Endothelial cell of umbilical vein (primary cell): ENCODE measurements around the gene KIAA1549. TPM values are rescaled to one million over a fixed set of nuclear protein-coding genes. Genes with fewer than 3 reads are reported as not detected.

ENCODE experiments used
- BruUV-seq: library from RNA; stranded (reverse); fragments of 400-500 nt; replicated peaks from 2 replicates; lab custom pipeline; 2021; lab: Mats Ljungman, UMichigan
- CTCF ChIA-PET: fragments of 300-600, 350-600 bp; sonication (Branson Sonifier 250); formaldehyde crosslinking; loops from one replicate; lab custom pipeline; 2021; ENCODE audit warnings: antibody characterized with exemption, inconsistent platforms; lab: Charles Lee
- POLR2A ChIA-PET: fragments of 300-600, 350-600 bp; sonication (Branson Sonifier 250); formaldehyde crosslinking; loops from one replicate; lab custom pipeline; 2021; ENCODE audit warnings: antibody characterized with exemption, inconsistent platforms; lab: Charles Lee
- DNase-seq: peaks from one replicate; pipeline ENCODE4 v3.0.0-alpha.2; 2011; ENCODE audit warnings: low read depth, low spot score
- FAIRE-seq: peaks from 2 replicates; lab custom pipeline; 2011; peaks lifted over from hg19 to GRCh38; lab: Jason Lieb, UNC
- H2AFZ ChIP-seq: 2 replicates; pipeline ENCODE4 v1.6.0; 2012; ENCODE audit warnings: low read depth, low read length, control low read depth, inconsistent platforms
- H3K27ac ChIP-seq: 2 replicates; pipeline ENCODE4 v1.5.1; 2011; ENCODE audit warnings: low read depth, mild to moderate bottlenecking, control low read depth, low read length, moderate library complexity; ENCODE audit not compliant: insufficient read depth
- H3K27me3 ChIP-seq, 2 experiments: 2 replicates each; pipeline versions ENCODE4 v1.6.0 to v1.6.1; 2011; ENCODE audit warnings: low read length in 2 of 2, mixed read lengths in 1 of 2; ENCODE audit not compliant: control insufficient read depth in 2 of 2, insufficient read depth in 2 of 2
- H3K36me3 ChIP-seq, 2 experiments: 2 replicates in 1 of 2; 3 replicates in 1 of 2; pipeline ENCODE4 v1.5.1; 2011; ENCODE audit warnings: low read length in 2 of 2, mild to moderate bottlenecking in 1 of 2, moderate library complexity in 1 of 2; ENCODE audit not compliant: control insufficient read depth in 2 of 2, insufficient read depth in 2 of 2; ENCODE audit errors: extremely low read depth in 1 of 2
- H3K4me1 ChIP-seq: 3 replicates; pipeline ENCODE4 v1.5.1; 2011; ENCODE audit warnings: mild to moderate bottlenecking, low read length; ENCODE audit not compliant: control insufficient read depth, insufficient read depth; ENCODE audit errors: extremely low read depth
- H3K4me2 ChIP-seq: 2 replicates; pipeline ENCODE4 v1.6.1; 2011; ENCODE audit warnings: low read length, control low read depth, mixed read lengths; ENCODE audit not compliant: insufficient read depth
- H3K4me3 ChIP-seq, 3 experiments: fragments of 200-600 bp in 1 of 3; sonication (generic), shearing (Covaris generic) in 1 of 3; replicated peaks in 1 of 3; 2 replicates each; pipeline ENCODE4 v1.5.1; 2011 to 2016; ENCODE audit warnings: control low read depth in 3 of 3, low read length in 3 of 3, mild to moderate bottlenecking in 2 of 3, inconsistent platforms in 1 of 3, low read depth in 1 of 3, moderate library complexity in 1 of 3; ENCODE audit not compliant: insufficient read depth in 1 of 3
- H3K79me2 ChIP-seq: 2 replicates; pipeline ENCODE4 v1.6.0; 2012; ENCODE audit warnings: low read length, inconsistent platforms; ENCODE audit not compliant: control insufficient read depth, insufficient read depth
- H3K9ac ChIP-seq: replicated peaks from 2 replicates; pipeline ENCODE3; 2011; ENCODE audit warnings: low read length, control low read depth; ENCODE audit not compliant: insufficient read depth; ENCODE audit errors: extremely low read depth
- H3K9me1 ChIP-seq: replicated peaks from 3 replicates; pipeline ENCODE4 v1.6.0; 2011; ENCODE audit warnings: mild to moderate bottlenecking, low read length; ENCODE audit not compliant: control insufficient read depth, insufficient read depth; ENCODE audit errors: extremely low read depth
- H3K9me3 ChIP-seq: replicated peaks from 2 replicates; pipeline ENCODE4 v1.5.1; 2012; ENCODE audit warnings: low read length, inconsistent platforms; ENCODE audit not compliant: control insufficient read depth, insufficient read depth
- H4K20me1 ChIP-seq: replicated peaks from 2 replicates; pipeline ENCODE3; 2011; ENCODE audit warnings: mild to moderate bottlenecking, low read length; ENCODE audit not compliant: control insufficient read depth, insufficient read depth; ENCODE audit errors: extremely low read depth
- EZH2 ChIP-seq: IDR thresholded peaks from 2 replicates; pipeline ENCODE4 v1.6.1; 2012; ENCODE audit warnings: borderline replicate concordance, low read depth, mild to moderate bottlenecking, moderate library complexity, low read length, inconsistent platforms; ENCODE audit not compliant: severe bottlenecking
- FOS ChIP-seq: IDR thresholded peaks from 2 replicates; pipeline ENCODE4 v1.6.1; 2011; ENCODE audit warnings: mild to moderate bottlenecking, low read length, moderate library complexity, borderline replicate concordance; ENCODE audit not compliant: insufficient read depth
- GATA2 ChIP-seq: IDR thresholded peaks from 2 replicates; pipeline ENCODE4 v1.7.0; 2011; ENCODE audit warnings: low read depth, mild to moderate bottlenecking, moderate library complexity, mixed read lengths, low read length; ENCODE audit not compliant: insufficient read length, insufficient read depth
- JUN ChIP-seq: IDR thresholded peaks from 2 replicates; pipeline ENCODE4 v1.6.1; 2011; ENCODE audit warnings: borderline replicate concordance, low read depth; ENCODE audit not compliant: insufficient read length, insufficient read depth
- MAX ChIP-seq: IDR thresholded peaks from 2 replicates; pipeline ENCODE4 v1.6.1; 2011; ENCODE audit not compliant: insufficient read depth, insufficient read length
- MYC ChIP-seq: IDR thresholded peaks from one replicate; pipeline ENCODE4 v1.6.1; 2011; ENCODE audit warnings: mild to moderate bottlenecking, low read depth, low read length
- POLR2A ChIP-seq: IDR thresholded peaks from 2 replicates; pipeline ENCODE4 v1.6.1; 2012; ENCODE audit warnings: low read depth, mild to moderate bottlenecking, control low read depth, low read length
- POLR2AphosphoS5 ChIP-seq: IDR thresholded peaks from 2 replicates; pipeline ENCODE4 v1.6.1; 2012; ENCODE audit warnings: low read depth, mild to moderate bottlenecking, control low read depth, low read length, moderate library complexity; ENCODE audit not compliant: insufficient read depth
- dilution Hi-C: fragments of 300-500 bp; cut with MboI; formaldehyde crosslinking; loops from one replicate; pipeline ENCODE4 v1.15.0; 2019; ENCODE audit warnings: low sequenced_read_pairs; ENCODE audit not compliant: extremely low pct_ligation_motif_present
- intact Hi-C: fragments of 100-400 bp; cut with micrococcal nuclease; formaldehyde crosslinking; loops from one replicate; pipeline ENCODE4 v1.10.0; 2022
- polyA plus RNA-seq, 4 experiments: library from polyadenylated mRNA; depleted of rRNA in 3 of 4; stranded (reverse) in 3 of 4; unstranded in 1 of 4; fragments of >200 nt; gene quantifications; 2 replicates each; pipeline versions ENCODE4 v1.2.1 to v1.2.3, GENCODE V29; 2011 to 2012; ENCODE audit warnings: missing spikeins in 1 of 4
- total RNA-seq: library from RNA; stranded (reverse); gene quantifications from 2 replicates; pipeline ENCODE4 v1.2.3, GENCODE V29; 2021
- TF ChIP-seq, protein P1 (sequence below), 2 donors: IDR thresholded peaks; 1 replicate in 1 of 2; 2 replicates in 1 of 2; pipeline ENCODE4 v1.5.1; 2011; ENCODE audit warnings: low read length in 2 of 2, mild to moderate bottlenecking in 2 of 2, moderate library complexity in 2 of 2, control low read depth in 1 of 2, inconsistent platforms in 1 of 2, low read depth in 1 of 2; ENCODE audit not compliant: insufficient read depth in 1 of 2; ENCODE audit errors: extremely low read depth in 1 of 2

The KIAA1549 gene
- total and polyA plus RNA-seq, 2 donors (not counting 3 experiments of a cell fraction or from before 2014, with no cell fraction given): 4.6 to 10.9 TPM

- Histone ChIP-seq H3K27ac (no peak overlapping the region), H3K4me1 (no peaks in the 10 kb centered on the region), H3K36me3 (peaks cover 0 to 5% of the 10 kb centered on the region in 2 experiments), H3K9me1 (no peaks in the 10 kb centered on the region), H4K20me1 (no peaks in the 10 kb centered on the region), H3K4me2 (no peak overlapping the region), H3K9ac (no peak overlapping the region), H3K9me3 (no peaks in the 10 kb centered on the region), H3K4me3 (no peak overlapping the region), H3K79me2 (no peaks in the 10 kb centered on the region), H3K27me3 (no peaks in the 10 kb centered on the region), H2AFZ (no peak overlapping the region)
- DNase-seq (no peak), FAIRE-seq (no peak)
- POLR2A ChIA-PET: no interaction called here
- CTCF ChIA-PET: interaction anchor here (0.8 kb wide), 1 partner anchor 15 kb away, joined by 3 read pairs; no protein-coding TSS in a partner anchor
- TF ChIP-seq, protein P1, sequence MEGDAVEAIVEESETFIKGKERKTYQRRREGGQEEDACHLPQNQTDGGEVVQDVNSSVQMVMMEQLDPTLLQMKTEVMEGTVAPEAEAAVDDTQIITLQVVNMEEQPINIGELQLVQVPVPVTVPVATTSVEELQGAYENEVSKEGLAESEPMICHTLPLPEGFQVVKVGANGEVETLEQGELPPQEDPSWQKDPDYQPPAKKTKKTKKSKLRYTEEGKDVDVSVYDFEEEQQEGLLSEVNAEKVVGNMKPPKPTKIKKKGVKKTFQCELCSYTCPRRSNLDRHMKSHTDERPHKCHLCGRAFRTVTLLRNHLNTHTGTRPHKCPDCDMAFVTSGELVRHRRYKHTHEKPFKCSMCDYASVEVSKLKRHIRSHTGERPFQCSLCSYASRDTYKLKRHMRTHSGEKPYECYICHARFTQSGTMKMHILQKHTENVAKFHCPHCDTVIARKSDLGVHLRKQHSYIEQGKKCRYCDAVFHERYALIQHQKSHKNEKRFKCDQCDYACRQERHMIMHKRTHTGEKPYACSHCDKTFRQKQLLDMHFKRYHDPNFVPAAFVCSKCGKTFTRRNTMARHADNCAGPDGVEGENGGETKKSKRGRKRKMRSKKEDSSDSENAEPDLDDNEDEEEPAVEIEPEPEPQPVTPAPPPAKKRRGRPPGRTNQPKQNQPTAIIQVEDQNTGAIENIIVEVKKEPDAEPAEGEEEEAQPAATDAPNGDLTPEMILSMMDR (IDR thresholded peaks at IDR 0.05; ENCODE audit: extremely low read depth in 1 of 2, insufficient read depth in 1 of 2, low read depth in 1 of 2, low read length in 2 of 2): no peak
- TF ChIP-seq POLR2A: no peak
- no peak for TF ChIP-seq MAX
- TF ChIP-seq FOS: no peak
- no peak for TF ChIP-seq JUN
- no peak for TF ChIP-seq MYC
- TF ChIP-seq GATA2: no peak
- no peak for TF ChIP-seq POLR2AphosphoS5
- TF ChIP-seq EZH2: no peak
- BruUV-seq: no TSS peak
- dilution Hi-C loops (no loop called here), intact Hi-C loops (no loop called here)
Measured at GRCh38 chr7:138871065-138871813, 110.0 kb downstream of the KIAA1549 start.
